ENCODE data around the gene OFD1.

OFD1 gene

GRCh38 chrX:13752646-13753045, 18.1 kb downstream of the OFD1 start:
- FAIRE-seq = no peak

- FAIRE-seq = no peak
These were observed 20.2 kb downstream of the OFD1 start for GRCh38 chrX:13754765-13755164.

- no peak for FAIRE-seq
These were observed 20.7 kb downstream of the OFD1 start for GRCh38 chrX:13755254-13755653.

- no peak for FAIRE-seq
These were observed 21.8 kb downstream of the OFD1 start for GRCh38 chrX:13756381-13756780.

- FAIRE-seq = no peak
These were observed 24.7 kb downstream of the OFD1 start for GRCh38 chrX:13759152-13759718.

- no peak for FAIRE-seq
These were observed 25.9 kb downstream of the OFD1 start for GRCh38 chrX:13760426-13760825.

- FAIRE-seq = peak; percentile 58
These were observed 27.3 kb downstream of the OFD1 start for GRCh38 chrX:13761606-13762414.

- FAIRE-seq = no peak
These were observed 28.9 kb downstream of the OFD1 start for GRCh38 chrX:13763489-13763888.

GRCh38 chrX:13764281-13764680, 29.7 kb downstream of the OFD1 start:
- FAIRE-seq = no peak

GRCh38 chrX:13764765-13765164, 30.2 kb downstream of the OFD1 start:
- no peak for FAIRE-seq

- no peak for FAIRE-seq
These were observed 34.4 kb downstream of the OFD1 start for GRCh38 chrX:13768939-13769338.

- no peak for FAIRE-seq
These were observed 35.5 kb downstream of the OFD1 start for GRCh38 chrX:13770013-13770535.

GRCh38 chrX:13774696-13775095, 40.1 kb downstream of the OFD1 start:
- FAIRE-seq = no peak

- no peak for FAIRE-seq
These were observed 41.3 kb downstream of the OFD1 start for GRCh38 chrX:13775837-13776236.

GRCh38 chrX:13776387-13776786, 41.8 kb downstream of the OFD1 start:
- no peak for FAIRE-seq

- FAIRE-seq = no peak
These were observed 44.4 kb downstream of the OFD1 start for GRCh38 chrX:13778916-13779315.

GRCh38 chrX:13780868-13781427, 46.4 kb downstream of the OFD1 start:
- no peak for FAIRE-seq

GRCh38 chrX:13786048-13786447, 51.5 kb downstream of the OFD1 start:
- no peak for FAIRE-seq

- no peak for FAIRE-seq
These were observed 55.9 kb downstream of the OFD1 start for GRCh38 chrX:13790206-13791131.

GRCh38 chrX:13791145-13791544, 56.6 kb downstream of the OFD1 start:
- FAIRE-seq = no peak

GRCh38 chrX:13791559-13791958, 57.0 kb downstream of the OFD1 start:
- no peak for FAIRE-seq

GRCh38 chrX:13793897-13794296, 59.3 kb downstream of the OFD1 start:
- no peak for FAIRE-seq

- FAIRE-seq = no peak
These were observed 59.9 kb downstream of the OFD1 start for GRCh38 chrX:13794417-13794816.

Measured in endometrium (tissue), 2 donors.